PC-9 (cell line): ENCODE results near the gene SULT1C4. TPM values are rescaled to one million over a fixed set of nuclear protein-coding genes. Genes with fewer than 3 reads are reported as not detected.

ENCODE experiments used
- BruUV-seq: library from RNA; stranded (reverse); fragments of 400-500 nt; replicated peaks from 2 replicates; lab custom pipeline; 2021; lab: Mats Ljungman, UMichigan
- CTCF ChIA-PET: fragments of 300-600 bp; sonication (Branson Sonifier 250); formaldehyde crosslinking; loops from one replicate; lab custom pipeline; 2022; ENCODE audit warnings: antibody characterized with exemption; lab: Charles Lee
- POLR2A ChIA-PET: fragments of 300-600 bp; sonication (Branson Sonifier 250); formaldehyde crosslinking; loops from one replicate; lab custom pipeline; 2022; ENCODE audit warnings: antibody characterized with exemption; ENCODE audit not compliant: unreplicated experiment; lab: Charles Lee
- DNase-seq, 2 experiments: peaks; one replicate each; pipeline versions ENCODE4 v3.0.0 to v3.0.0-alpha.2; 2015 to 2022; ENCODE audit warnings: mixed read lengths in 1 of 2
- H2AFZ ChIP-seq: fragments of 200-600 bp; sonication (generic); 2 replicates; pipeline ENCODE4 v1.8.1; 2017; ENCODE audit warnings: antibody characterized with exemption
- H3F3A ChIP-seq: fragments of 200-600 bp; sonication (generic); 2 replicates; pipeline ENCODE4 v1.8.1; 2017; ENCODE audit warnings: antibody characterized with exemption, mild to moderate bottlenecking, low read depth; ENCODE audit not compliant: insufficient read depth
- H3K27ac ChIP-seq: fragments of 200-600 bp; sonication (generic); 2 replicates; pipeline ENCODE4 v1.6.1; 2016; ENCODE audit warnings: mixed run types
- H3K27me3 ChIP-seq: fragments of 200-600 bp; sonication (generic); 2 replicates; pipeline ENCODE4 v1.6.1; 2016; ENCODE audit warnings: low read depth, mixed run types; ENCODE audit not compliant: insufficient read depth
- H3K36me3 ChIP-seq: fragments of 200-600 bp; sonication (generic); 2 replicates; pipeline ENCODE4 v1.6.1; 2016; ENCODE audit warnings: low read depth, mixed run types
- H3K4me1 ChIP-seq: fragments of 200-600 bp; sonication (generic); replicated peaks from 2 replicates; pipeline ENCODE4 v1.6.1; 2016; ENCODE audit warnings: mixed run types; ENCODE audit not compliant: insufficient read depth
- H3K4me2 ChIP-seq: fragments of 200-600 bp; sonication (generic); 2 replicates; pipeline ENCODE4 v1.6.1; 2017; ENCODE audit warnings: mixed run types
- H3K4me3 ChIP-seq: fragments of 200-600 bp; sonication (generic); 2 replicates; pipeline ENCODE4 v1.6.1; 2016; ENCODE audit warnings: mixed run types
- H3K79me2 ChIP-seq: fragments of 200-600 bp; sonication (generic); 2 replicates; pipeline ENCODE4 v1.6.1; 2017; ENCODE audit warnings: low read depth, mixed run types
- H3K9me2 ChIP-seq: fragments of 200-600 bp; sonication (generic); 2 replicates; pipeline ENCODE4 v1.8.1; 2017; ENCODE audit warnings: mild to moderate bottlenecking; ENCODE audit not compliant: insufficient read depth
- H3K9me3 ChIP-seq: fragments of 200-600 bp; sonication (generic); 2 replicates; pipeline ENCODE4 v1.8.1; 2016; ENCODE audit warnings: low read depth; ENCODE audit not compliant: insufficient read depth
- H4K20me1 ChIP-seq: fragments of 200-600 bp; sonication (generic); 2 replicates; pipeline ENCODE4 v1.8.1; 2017; ENCODE audit not compliant: insufficient read depth
- CTCF ChIP-seq: fragments of 200-600 bp; sonication (generic); conservative IDR thresholded peaks from 2 replicates; pipeline ENCODE4 v1.6.1; 2017; ENCODE audit warnings: mixed run types, antibody characterized with exemption, mild to moderate bottlenecking, moderate library complexity
- EZH2 ChIP-seq: fragments of 200-600 bp; sonication (generic); IDR thresholded peaks from 2 replicates; pipeline ENCODE4 v1.8.0; 2017; ENCODE audit warnings: antibody characterized with exemption, low read depth
- intact Hi-C: fragments of 100-400 bp; cut with micrococcal nuclease; formaldehyde crosslinking; loops from one replicate; pipeline ENCODE4 v1.10.0; 2022; ENCODE audit not compliant: unreplicated experiment
- total RNA-seq: library from RNA; stranded (reverse); gene quantifications from 2 replicates; pipeline ENCODE4 v1.2.3, GENCODE V29; 2021

The SULT1C4 gene
- total RNA-seq, 1 experiment from 2014 or later = not detected

- Histone ChIP-seq H2AFZ (no peak overlapping the region), H4K20me1 (no peaks in the 10 kb centered on the region), H3K9me3 (no peaks in the 10 kb centered on the region), H3K27me3 (no peaks in the 10 kb centered on the region), H3K4me1 (peaks cover 5% of the 10 kb centered on the region; the same call in 1 of the 2 replicates), H3K36me3 (no peaks in the 10 kb centered on the region), H3F3A (no peaks in the 10 kb centered on the region), H3K79me2 (no peaks in the 10 kb centered on the region), H3K4me2 (no peak overlapping the region), H3K4me3 (no peak overlapping the region), H3K9me2 (no peaks in the 10 kb centered on the region), H3K27ac (no peak overlapping the region)
- intact Hi-C loops = no loop called here
- ChIA-PET POLR2A (no interaction called here), CTCF (no interaction called here)
- DNase-seq = no peak
- no TSS peak for BruUV-seq
- no peak for TF ChIP-seq EZH2
- TF ChIP-seq CTCF = no peak
Observed at GRCh38 chr2:108360776-108361468, 16.8 kb upstream of the SULT1C4 start.

GRCh38 chr2:108363024-108363907 is 14.5 kb upstream of the SULT1C4 start:
- H3K27ac ChIP-seq = no peak overlapping the region

More at GRCh38 chr2:108363024-108363907, 14.5 kb upstream of the SULT1C4 start:
- H3K79me2 ChIP-seq = no peaks in the 10 kb centered on the region
- ChIA-PET POLR2A (interaction anchor here (0.6 kb wide), 1 partner anchor 1189 kb away, joined by 8 read pairs; no protein-coding TSS in a partner anchor), CTCF (no interaction called here)
- no peak overlapping the region for H2AFZ ChIP-seq
- no peaks in the 10 kb centered on the region for H3K9me2 ChIP-seq
- peaks cover 5% of the 10 kb centered on the region; the same call in 1 of the 2 replicates for H3K4me1 ChIP-seq
- TF ChIP-seq EZH2 (no peak), CTCF (no peak)
- no peaks in the 10 kb centered on the region for H3F3A ChIP-seq
- no peaks in the 10 kb centered on the region for H3K9me3 ChIP-seq
- H3K27me3 ChIP-seq = no peaks in the 10 kb centered on the region
- BruUV-seq = no TSS peak
- H4K20me1 ChIP-seq = no peaks in the 10 kb centered on the region
- DNase-seq = no peak
- H3K4me2 ChIP-seq = no peak overlapping the region
- intact Hi-C loops = no loop called here
- H3K4me3 ChIP-seq = no peak overlapping the region
- no peaks in the 10 kb centered on the region for H3K36me3 ChIP-seq
